HepG2 (cell line): Measurements from ENCODE around the gene PMM2. TPM values are rescaled to one million over a fixed set of nuclear protein-coding genes. Genes with fewer than 3 reads are reported as not detected.

ENCODE experiments used
- BCLAF1 ChIP-seq: fragments of 450-650 bp; IDR thresholded peaks from 2 replicates; pipeline ENCODE4 v1.6.1; 2017; ENCODE audit warnings: mild to moderate bottlenecking
- ELF4 ChIP-seq: sonication (generic); formaldehyde crosslinking; IDR thresholded peaks from 2 replicates; pipeline ENCODE4 v1.5.0; 2020; ENCODE audit warnings: missing genetic modification reagents, mild to moderate bottlenecking, moderate library complexity, borderline replicate concordance
- GTF2F1 ChIP-seq: fragments of 150-350 bp; IDR thresholded peaks from 2 replicates; pipeline ENCODE4 v1.6.1; 2014; ENCODE audit warnings: low read length
- HINFP ChIP-seq: sonication (generic); formaldehyde crosslinking; IDR thresholded peaks from 2 replicates; pipeline ENCODE4 v1.4.0; 2020; ENCODE audit warnings: low read depth, mild to moderate bottlenecking, missing genetic modification reagents
- IKZF1 ChIP-seq: fragments of 450-650 bp; IDR thresholded peaks from 2 replicates; pipeline ENCODE4 v1.7.1; 2016
- IKZF4 ChIP-seq: sonication (generic); formaldehyde crosslinking; IDR thresholded peaks from 2 replicates; pipeline ENCODE4 v1.5.1; 2020; ENCODE audit warnings: borderline replicate concordance, mild to moderate bottlenecking, low read depth, missing genetic modification reagents; ENCODE audit errors: not compliant biosample characterization
- KDM3A ChIP-seq: IDR thresholded peaks from 2 replicates; pipeline ENCODE4 v1.6.1; 2018; ENCODE audit warnings: low read depth, missing compliant biosample characterization
- MXD1 ChIP-seq: sonication (generic); formaldehyde crosslinking; IDR thresholded peaks from 2 replicates; pipeline ENCODE4 v1.4.0; 2020; ENCODE audit warnings: mild to moderate bottlenecking, missing genetic modification reagents
- MYC ChIP-seq: sonication (generic); formaldehyde crosslinking; IDR thresholded peaks from 2 replicates; pipeline ENCODE4 v1.9.0; 2021; ENCODE audit warnings: missing genetic modification reagents, borderline replicate concordance
- NAIF1 ChIP-seq: sonication (generic); formaldehyde crosslinking; IDR thresholded peaks from 2 replicates; pipeline ENCODE4 v1.5.0; 2020; ENCODE audit warnings: mild to moderate bottlenecking, missing genetic modification reagents, borderline replicate concordance
- PRMT3 ChIP-seq: sonication (generic); formaldehyde crosslinking; IDR thresholded peaks from 2 replicates; pipeline ENCODE4 v1.8.1; 2022; ENCODE audit warnings: low read depth, mild to moderate bottlenecking, moderate library complexity, missing genetic modification reagents, borderline replicate concordance
- RFXAP ChIP-seq: sonication (generic); formaldehyde crosslinking; IDR thresholded peaks from 2 replicates; pipeline ENCODE4 v1.4.0; 2020; ENCODE audit warnings: missing genetic modification reagents, borderline replicate concordance
- SNAPC5 ChIP-seq: sonication (generic); formaldehyde crosslinking; IDR thresholded peaks from 2 replicates; pipeline ENCODE4 v1.8.1; 2023; ENCODE audit warnings: mild to moderate bottlenecking, missing genetic modification reagents, borderline replicate concordance
- SRF ChIP-seq: IDR thresholded peaks from 2 replicates; pipeline ENCODE4 v1.6.1; 2011; ENCODE audit warnings: mild to moderate bottlenecking, low read depth, low read length, moderate library complexity
- YEATS2 ChIP-seq: sonication (generic); formaldehyde crosslinking; IDR thresholded peaks from 2 replicates; pipeline ENCODE4 v1.4.0; 2020; ENCODE audit warnings: missing genetic modification reagents, borderline replicate concordance
- ZBTB3 ChIP-seq: sonication (generic); formaldehyde crosslinking; IDR thresholded peaks from 2 replicates; pipeline ENCODE4 v1.4.0; 2020; ENCODE audit warnings: low read depth, mild to moderate bottlenecking, moderate library complexity, missing genetic modification reagents, borderline replicate concordance
- ZBTB7B ChIP-seq: sonication (generic); formaldehyde crosslinking; IDR thresholded peaks from 2 replicates; pipeline ENCODE4 v1.4.0; 2020; ENCODE audit warnings: missing genetic modification reagents
- ZNF256 ChIP-seq: sonication (generic); formaldehyde crosslinking; conservative IDR thresholded peaks from 2 replicates; pipeline ENCODE4 v1.4.0; 2020; ENCODE audit warnings: missing genetic modification reagents
- ZNF296 ChIP-seq: sonication (generic); formaldehyde crosslinking; conservative IDR thresholded peaks from 2 replicates; pipeline ENCODE4 v1.5.0; 2020; ENCODE audit warnings: mild to moderate bottlenecking, missing genetic modification reagents
- ZNF749 ChIP-seq: sonication (generic); formaldehyde crosslinking; IDR thresholded peaks from 2 replicates; pipeline ENCODE4 v1.8.0; 2022; ENCODE audit warnings: mild to moderate bottlenecking, missing genetic modification reagents, moderate library complexity, borderline replicate concordance
- ZNF792 ChIP-seq: IDR thresholded peaks from 2 replicates; pipeline ENCODE4 v1.6.1; 2016
- ZSCAN21 ChIP-seq: sonication (generic); formaldehyde crosslinking; IDR thresholded peaks from 2 replicates; pipeline ENCODE4 v1.8.0; 2022; ENCODE audit warnings: mild to moderate bottlenecking, missing genetic modification reagents, moderate library complexity, borderline replicate concordance
- ZSCAN5A ChIP-seq: sonication (generic); formaldehyde crosslinking; IDR thresholded peaks from 2 replicates; pipeline ENCODE4 v1.8.0; 2022; ENCODE audit warnings: mild to moderate bottlenecking, missing genetic modification reagents, borderline replicate concordance
- polyA plus RNA-seq, 8 experiments: library from polyadenylated mRNA; depleted of rRNA in 3 of 8; stranded (reverse) in 7 of 8; unstranded in 1 of 8; fragments of >200 nt; fragmentation: Illumina TruSeq in 4 of 8; extraction: Trizol in 4 of 8; gene quantifications; 2 replicates each; pipeline versions ENCODE4 v1.2.1 to v1.2.3, GENCODE V29; 2011 to 2016; ENCODE audit warnings: low read depth in 4 of 8, missing spikeins in 1 of 8, mixed read lengths in 1 of 8; ENCODE audit not compliant: insufficient read depth in 1 of 8
- total RNA-seq, 5 experiments: library from RNA; depleted of rRNA; stranded (reverse); fragments of >200 nt; fragmentation: Illumina TruSeq; extraction: Trizol; gene quantifications; 2 replicates each; pipeline ENCODE4 v1.2.3, GENCODE V29; 2016; ENCODE audit warnings: low read depth in 1 of 5

Gene PMM2
- total and polyA plus RNA-seq, 2 of the 13 experiments (the other 11 are each of a cell fraction or from before 2014, with no cell fraction given): 52.2 to 93.7 TPM

- TF ChIP-seq ZBTB3 (CRISPR knock-in tag) (0 out of 2 replicates have a peak, but pooled peaks have one; percentile 28), YEATS2 (CRISPR knock-in tag) (no peak; the same call in 1 of the 2 replicates), ZNF792 (CRISPR knock-in tag) (no peak), ZSCAN21 (CRISPR knock-in tag) (no peak), ZNF256 (no peak), IKZF1 (no peak), GTF2F1 (no peak), PRMT3 (CRISPR knock-in tag) (no peak), ZNF749 (CRISPR knock-in tag) (no peak), NAIF1 (CRISPR knock-in tag) (0 out of 2 replicates have a peak, but pooled peaks have one; percentile 53), ELF4 (CRISPR knock-in tag) (no peak), HINFP (no peak), MYC (CRISPR knock-in tag) (no peak), IKZF4 (CRISPR knock-in tag) (peak; percentile 32), ZSCAN5A (CRISPR knock-in tag) (no peak), BCLAF1 (no peak), ZBTB7B (no peak), SRF (no peak), RFXAP (CRISPR knock-in tag) (no peak), MXD1 (no peak), SNAPC5 (CRISPR knock-in tag) (no peak), KDM3A (0 out of 2 replicates have a peak, but pooled peaks have one; percentile 29), ZNF296 (CRISPR knock-in tag) (no peak)
Measured at GRCh38 chr16:8880839-8881510, 83.3 kb downstream of the PMM2 start (continued).
